Occipital lobe (tissue), 2 donors: ENCODE measurements around the gene FOXP2. TPM values are rescaled to one million over a fixed set of nuclear protein-coding genes. Genes with fewer than 3 reads are reported as not detected.
"Not testable (repeated sequence)": the region's sequence is repeated elsewhere in the genome, so short reads cannot be mapped to it uniquely, and the experiment has no call there.

Source experiments
- DNase-seq: peaks from one replicate; lab custom pipeline; 2025; lab: John Stamatoyannopoulos, UW
- total RNA-seq: library from RNA; depleted of rRNA; stranded (reverse); fragments of >200 nt; gene quantifications from one replicate; pipeline ENCODE4 v1.2.3, GENCODE V29; 2014

The FOXP2 gene
- total RNA-seq, result 29.9 TPM

- no peak for DNase-seq
Measured at GRCh38 chr7:114414156-114415063, at the start of gene FOXP2. Gene FOXP2 (plus strand): TSS chr7:114414815. CDS start chr7:114426512, 11,697 bp downstream.

- DNase-seq, result no peak
Measured at GRCh38 chr7:114365791-114366190, 48.8 kb upstream of the FOXP2 start.

GRCh38 chr7:114368492-114368891 is 46.1 kb upstream of the FOXP2 start:
- no peak for DNase-seq

DNA sequence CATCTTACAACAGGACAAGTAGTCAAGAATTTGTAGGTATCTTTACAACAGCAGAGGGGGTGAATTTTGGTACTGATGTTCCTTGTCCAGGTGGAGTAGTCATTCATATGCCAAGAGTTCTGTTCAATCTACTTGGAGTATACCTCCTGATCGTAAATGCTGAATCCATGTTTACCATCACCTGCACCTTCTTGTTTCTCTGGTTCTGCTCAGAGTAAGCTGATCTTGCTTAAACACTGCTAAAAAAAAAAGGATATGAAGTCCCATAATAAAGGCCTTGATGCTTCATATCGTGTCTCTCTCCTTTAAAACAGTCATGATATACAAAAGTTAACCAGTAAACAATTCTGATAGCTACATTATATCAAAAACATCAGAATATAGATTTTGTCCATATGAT is 45.3 kb upstream of the FOXP2 start:
- DNase-seq, result no peak

DNA sequence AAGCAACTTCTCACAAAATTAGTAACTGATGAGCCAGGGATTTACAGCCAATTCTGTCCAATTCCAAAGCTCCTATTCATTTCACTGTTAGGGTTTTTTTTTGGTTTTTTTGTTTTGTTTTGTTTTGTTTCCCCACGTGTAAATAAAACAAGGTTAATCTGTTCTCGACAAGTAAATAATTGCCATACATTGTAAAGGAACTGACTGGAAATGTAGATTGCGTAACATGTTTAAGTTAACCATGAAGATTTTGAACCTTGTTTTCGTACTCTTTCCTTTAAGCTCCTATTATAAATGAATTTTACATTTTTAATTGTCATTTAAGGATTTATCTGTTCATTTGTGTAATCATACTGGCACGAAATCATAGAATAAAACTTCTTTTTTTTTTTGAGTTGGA is 42.0 kb upstream of the FOXP2 start:
- DNase-seq, result no peak

DNA sequence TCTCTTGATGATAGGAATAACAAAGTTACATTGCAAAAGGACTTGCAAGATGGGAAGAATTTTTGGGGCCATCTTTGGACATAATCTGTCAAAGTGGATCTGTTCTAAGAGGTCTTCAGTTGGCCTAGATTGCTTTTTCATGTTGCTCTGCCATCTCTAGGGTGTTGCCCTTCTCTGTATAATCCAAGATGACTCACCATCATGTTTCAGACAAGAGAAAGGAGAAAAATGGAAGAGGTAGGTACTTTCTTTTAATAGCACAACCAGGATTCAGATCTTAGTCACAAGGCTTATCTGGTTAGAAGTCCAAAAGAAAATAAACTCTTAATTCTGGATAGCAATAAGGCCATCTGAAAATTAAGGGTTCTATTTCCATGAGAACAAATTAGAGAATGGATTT is 38.7 kb upstream of the FOXP2 start:
- DNase-seq, result no peak

GRCh38 chr7:114383946-114384345 is 30.7 kb upstream of the FOXP2 start:
- DNase-seq, result not testable (repeated sequence)

DNA sequence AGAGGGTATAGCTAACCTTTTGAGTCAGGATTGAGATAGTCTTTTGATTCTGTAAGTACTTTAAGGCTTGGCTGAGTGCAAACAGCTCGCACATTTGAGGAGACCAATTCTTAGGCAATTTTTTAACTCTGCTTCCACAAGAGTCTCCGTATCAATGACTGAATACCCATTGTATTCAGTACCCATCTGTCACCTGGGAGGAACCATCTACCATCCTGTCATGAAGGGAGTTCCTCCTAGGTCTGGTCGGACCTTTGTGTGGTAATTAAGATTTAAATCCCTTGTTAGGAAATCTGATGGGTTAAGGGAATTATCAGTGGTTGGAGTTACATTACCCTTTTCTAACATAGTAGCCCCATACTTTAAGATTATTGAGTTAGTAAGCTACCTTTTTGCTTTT is 30.3 kb upstream of the FOXP2 start:
- DNase-seq, result not testable (repeated sequence)

DNA sequence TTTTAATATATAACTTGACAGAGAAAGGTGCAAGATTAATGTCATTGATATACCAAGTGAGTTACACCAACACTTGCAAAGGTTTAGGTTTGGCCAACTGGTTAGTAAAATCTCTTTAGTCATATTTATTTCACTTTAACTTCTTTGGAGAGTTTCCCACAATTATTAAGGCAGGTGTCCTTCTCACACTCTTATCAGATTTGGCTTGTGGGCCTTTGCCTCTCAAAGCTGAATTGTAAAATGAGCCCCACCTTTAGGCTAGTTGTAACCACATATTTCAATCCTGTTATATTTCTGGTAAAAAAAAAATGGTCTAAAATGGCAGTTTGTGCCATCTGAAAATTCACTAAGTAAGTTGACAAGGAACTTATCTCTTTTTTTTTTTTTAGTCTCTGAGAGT is 26.6 kb upstream of the FOXP2 start:
- no peak for DNase-seq

GRCh38 chr7:114392686-114393085 is 21.9 kb upstream of the FOXP2 start:
- no peak for DNase-seq

DNA sequence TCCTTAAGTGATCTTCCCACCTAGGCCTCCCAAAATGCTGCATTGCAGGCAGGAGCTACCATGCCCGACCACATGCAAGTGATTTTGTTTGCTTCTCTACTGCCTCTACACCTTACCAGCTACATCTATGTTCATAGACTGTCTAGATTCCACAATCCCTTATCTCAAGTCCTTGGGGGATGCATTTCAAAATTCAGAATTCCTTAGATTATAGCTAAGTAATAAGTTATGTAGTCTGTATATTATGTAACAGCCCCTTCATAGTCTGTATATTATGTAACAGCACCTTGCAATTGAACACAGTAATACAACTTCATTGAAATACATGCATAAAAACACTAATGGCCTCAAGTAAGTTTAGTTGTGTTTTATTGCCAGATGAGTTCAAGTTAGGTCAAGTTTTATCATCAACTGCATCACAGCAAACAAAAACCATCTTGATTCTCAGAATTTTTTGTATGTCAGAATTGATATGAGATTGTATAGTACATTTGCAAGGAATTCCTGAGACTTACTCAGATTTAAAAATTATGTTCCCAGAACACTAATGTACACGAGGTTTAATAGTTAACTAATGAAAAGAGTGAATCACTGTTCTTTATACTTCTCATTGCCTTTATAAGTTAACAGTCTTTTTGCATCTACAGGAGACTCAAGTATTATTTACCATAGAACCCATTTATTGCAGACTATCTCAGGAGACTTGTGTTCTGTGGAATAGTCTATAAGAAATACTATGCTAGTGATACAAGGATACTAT is 11.6 kb upstream of the FOXP2 start:
- DNase-seq, result no peak

DNA sequence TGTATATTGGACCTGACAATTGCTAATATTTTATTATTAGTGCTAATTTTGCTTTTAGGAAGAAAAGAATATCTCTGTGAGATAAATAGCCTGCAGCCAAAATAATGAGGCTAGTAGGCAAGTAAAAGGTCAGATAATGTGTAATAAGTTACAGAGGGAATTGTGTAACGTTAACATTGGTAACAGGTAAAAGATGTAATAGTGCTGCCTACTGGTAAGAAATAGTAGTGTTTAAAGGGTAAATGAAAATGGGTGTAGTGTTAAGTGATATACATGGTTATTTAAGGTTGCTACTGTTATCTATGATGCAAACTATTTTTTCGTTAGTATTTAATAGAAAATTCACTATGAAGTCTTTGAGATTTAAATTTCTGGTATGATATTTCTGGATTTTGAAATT is 9.2 kb upstream of the FOXP2 start:
- no peak for DNase-seq

DNA sequence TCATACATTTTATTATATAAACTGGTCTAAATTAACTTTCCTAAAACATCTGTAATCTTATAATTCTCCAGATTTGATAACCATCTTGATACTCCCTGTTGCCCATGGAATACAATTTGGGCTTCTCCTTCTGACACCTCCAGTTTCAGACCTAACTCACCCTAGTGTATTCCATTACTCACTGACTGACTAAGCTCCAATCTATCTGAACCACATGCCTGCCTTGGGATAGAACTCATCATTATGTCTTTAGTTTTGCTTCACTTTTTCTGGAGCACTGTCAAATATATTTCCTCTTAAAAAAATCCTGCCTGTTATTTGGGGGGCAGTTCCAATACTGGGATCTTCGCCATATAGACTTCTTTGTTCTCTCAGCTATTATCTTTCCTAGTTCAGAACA is 4.9 kb upstream of the FOXP2 start:
- DNase-seq, result no peak

- no peak for DNase-seq
Measured at GRCh38 chr7:114412548-114412947, 2.1 kb upstream of the FOXP2 start.

DNA sequence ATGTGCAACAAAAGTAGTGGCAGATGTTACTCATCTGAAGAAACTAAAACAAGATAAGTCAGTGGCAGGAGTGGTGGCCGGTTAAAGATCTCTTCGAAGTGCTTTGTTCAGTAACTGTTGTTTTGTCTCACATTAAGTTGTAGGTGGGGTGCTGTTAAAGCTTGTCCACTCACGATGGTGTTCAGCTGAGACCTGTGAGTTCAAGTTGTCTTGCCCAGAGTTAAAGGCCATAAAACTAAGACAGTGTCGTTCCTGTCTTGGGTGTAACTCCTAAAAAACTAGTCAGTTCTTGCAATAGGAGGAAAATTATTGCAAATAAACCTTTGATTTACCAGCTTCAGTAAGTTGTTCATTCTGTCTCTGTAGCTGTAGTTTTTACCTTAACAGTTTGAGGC is 857 bp upstream of the FOXP2 start:
- no peak for DNase-seq

DNA sequence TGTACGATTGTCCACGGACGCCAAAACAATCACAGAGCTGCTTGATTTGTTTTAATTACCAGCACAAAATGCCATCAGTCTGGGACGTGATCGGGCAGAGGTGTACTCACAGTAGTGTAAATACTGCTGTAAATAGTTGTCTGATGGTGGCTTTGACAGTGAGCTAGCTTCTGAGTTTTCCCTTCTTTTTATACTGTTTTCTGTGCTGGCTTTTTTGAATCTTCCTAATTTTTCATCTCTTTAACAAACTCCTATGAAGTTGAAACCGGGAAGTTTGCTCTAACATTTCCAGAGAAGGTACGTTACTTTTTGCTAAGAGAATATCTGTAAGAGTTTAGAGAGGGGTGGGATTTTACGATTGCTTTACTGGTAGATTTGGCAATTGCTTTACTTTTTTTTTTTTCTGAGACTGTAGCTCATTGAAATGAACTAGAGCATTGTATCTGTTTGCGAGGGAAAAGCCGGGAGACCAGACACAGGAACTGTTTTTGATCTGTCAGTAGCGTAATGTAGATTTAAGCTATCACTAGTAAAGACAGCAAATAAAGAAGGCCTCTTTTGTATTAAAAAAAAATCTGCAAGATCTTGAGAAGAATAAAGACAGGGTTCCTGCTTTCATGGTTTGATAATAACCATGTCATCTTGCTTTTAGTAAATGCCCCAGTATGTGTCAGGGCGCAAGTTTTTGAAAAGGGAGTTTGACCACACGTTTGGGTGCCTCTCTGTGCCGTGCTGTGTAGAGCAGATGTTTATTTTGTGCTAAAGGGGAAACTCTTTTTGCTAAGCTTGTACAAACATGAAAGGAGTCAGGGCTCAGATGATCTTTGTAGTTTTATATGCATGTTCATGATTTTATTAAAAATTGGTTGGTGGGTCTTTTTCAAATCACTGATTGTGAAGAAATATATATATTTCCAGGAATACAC is 712 bp downstream of the FOXP2 start:
- DNase-seq, result no peak

- DNase-seq, result no peak
Measured at GRCh38 chr7:114416129-114416990, 1.7 kb downstream of the FOXP2 start.

GRCh38 chr7:114417290-114417689 is 2.7 kb downstream of the FOXP2 start:
- no peak for DNase-seq

DNA sequence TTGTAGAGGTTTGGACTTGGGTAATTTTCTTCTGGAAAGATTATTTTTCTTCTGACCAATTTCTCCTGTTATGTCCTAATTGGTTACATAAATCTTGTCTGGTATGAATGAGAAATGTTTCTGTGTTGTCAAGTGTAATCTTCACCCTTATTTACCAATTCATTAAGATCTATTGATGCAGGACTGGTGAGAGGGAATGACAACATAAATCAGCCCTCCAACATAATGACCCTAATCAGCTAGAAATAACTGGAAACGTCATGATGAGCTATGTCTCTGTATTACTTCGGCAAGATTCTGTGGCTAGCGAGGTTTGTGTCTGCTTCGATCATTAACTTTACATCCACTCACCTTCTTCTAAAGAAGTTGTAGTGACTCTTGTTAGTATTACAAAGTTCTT is 3.5 kb downstream of the FOXP2 start:
- no peak for DNase-seq

GRCh38 chr7:114419441-114420272 is 5.0 kb downstream of the FOXP2 start:
- no peak for DNase-seq
